Peyer's patch (tissue), 4 donors: Measurements from ENCODE around the gene TPM4.
A peak's percentile ranks its signal among the peaks of the same experiment; 100 is the strongest.

ENCODE experiments used
- POLR2A ChIP-seq, 2 donors: fragments of 450-650 bp; IDR thresholded peaks; one replicate each; pipeline ENCODE4 v1.5.1; 2017; ENCODE audit warnings: antibody characterized with exemption in 2 of 2, mild to moderate bottlenecking in 2 of 2, moderate library complexity in 2 of 2
- TF ChIP-seq, protein P1 (sequence below), 6 experiments: fragments of 450-650 bp in 4 of 6; fragments of 200-600 bp in 2 of 6; sonication (generic) in 1 of 6; IDR thresholded peaks; one replicate each; pipeline ENCODE4 v1.5.1; 2017 to 2019; ENCODE audit warnings: antibody characterized with exemption in 6 of 6, mild to moderate bottlenecking in 3 of 6, moderate library complexity in 1 of 6

- TF ChIP-seq, protein P1, sequence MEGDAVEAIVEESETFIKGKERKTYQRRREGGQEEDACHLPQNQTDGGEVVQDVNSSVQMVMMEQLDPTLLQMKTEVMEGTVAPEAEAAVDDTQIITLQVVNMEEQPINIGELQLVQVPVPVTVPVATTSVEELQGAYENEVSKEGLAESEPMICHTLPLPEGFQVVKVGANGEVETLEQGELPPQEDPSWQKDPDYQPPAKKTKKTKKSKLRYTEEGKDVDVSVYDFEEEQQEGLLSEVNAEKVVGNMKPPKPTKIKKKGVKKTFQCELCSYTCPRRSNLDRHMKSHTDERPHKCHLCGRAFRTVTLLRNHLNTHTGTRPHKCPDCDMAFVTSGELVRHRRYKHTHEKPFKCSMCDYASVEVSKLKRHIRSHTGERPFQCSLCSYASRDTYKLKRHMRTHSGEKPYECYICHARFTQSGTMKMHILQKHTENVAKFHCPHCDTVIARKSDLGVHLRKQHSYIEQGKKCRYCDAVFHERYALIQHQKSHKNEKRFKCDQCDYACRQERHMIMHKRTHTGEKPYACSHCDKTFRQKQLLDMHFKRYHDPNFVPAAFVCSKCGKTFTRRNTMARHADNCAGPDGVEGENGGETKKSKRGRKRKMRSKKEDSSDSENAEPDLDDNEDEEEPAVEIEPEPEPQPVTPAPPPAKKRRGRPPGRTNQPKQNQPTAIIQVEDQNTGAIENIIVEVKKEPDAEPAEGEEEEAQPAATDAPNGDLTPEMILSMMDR (IDR thresholded peaks at IDR 0.05), result peak; percentile 78 to 90 (median 84)
- no peak for TF ChIP-seq POLR2A (IDR thresholded peaks at IDR 0.05)
These were observed 13.5 kb upstream of the TPM4 start for GRCh38 chr19:16062789-16063188.
